ENCODE measurements around the gene KTN1.

The KTN1 gene

DNA sequence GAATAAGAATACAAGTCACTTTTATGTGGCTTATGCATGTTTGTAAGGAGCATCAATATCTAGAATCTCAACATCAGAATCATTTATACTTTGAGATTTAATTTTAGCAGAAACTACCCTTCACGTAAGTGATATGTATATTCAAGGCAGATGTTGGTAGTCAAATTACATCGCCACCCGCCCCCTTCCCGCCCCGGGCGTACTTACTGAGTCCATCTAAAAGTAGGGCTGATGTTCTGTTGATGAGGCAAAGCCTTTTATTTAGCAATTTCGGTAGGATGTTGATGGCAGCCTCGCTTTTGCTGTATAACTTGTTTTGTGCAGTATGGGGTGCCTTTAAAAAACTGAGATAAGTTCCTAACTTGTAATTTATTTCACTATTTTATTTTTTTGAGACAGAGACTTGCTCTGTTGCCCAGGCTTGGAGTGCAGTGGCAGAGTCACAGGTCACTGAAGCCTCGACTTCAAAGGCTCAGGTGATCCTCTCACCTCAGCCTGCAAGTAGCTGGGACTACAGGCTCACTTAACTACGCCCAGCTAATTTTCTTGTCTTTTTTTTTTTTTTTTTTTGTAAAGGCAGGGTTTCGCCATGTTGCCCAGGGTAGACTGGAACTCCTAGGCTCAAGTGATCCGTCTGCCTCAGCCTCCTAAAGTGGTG is 30.8 kb downstream of the KTN1 start:
- FAIRE-seq: no peak

DNA sequence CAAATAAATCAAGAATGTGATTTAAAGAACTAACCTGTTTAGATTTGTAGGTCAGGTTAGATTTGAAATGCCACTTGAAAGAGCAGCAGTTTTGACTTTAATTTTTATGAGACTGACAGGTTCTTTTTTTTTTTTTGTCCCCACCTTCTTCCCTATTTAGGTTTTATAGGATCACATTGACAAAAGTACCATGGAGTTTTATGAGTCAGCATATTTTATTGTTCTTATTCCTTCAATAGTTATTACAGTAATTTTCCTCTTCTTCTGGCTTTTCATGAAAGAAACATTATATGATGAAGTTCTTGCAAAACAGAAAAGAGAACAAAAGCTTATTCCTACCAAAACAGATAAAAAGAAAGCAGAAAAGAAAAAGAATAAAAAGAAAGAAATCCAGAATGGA is 31.9 kb downstream of the KTN1 start:
- no peak for FAIRE-seq

DNA sequence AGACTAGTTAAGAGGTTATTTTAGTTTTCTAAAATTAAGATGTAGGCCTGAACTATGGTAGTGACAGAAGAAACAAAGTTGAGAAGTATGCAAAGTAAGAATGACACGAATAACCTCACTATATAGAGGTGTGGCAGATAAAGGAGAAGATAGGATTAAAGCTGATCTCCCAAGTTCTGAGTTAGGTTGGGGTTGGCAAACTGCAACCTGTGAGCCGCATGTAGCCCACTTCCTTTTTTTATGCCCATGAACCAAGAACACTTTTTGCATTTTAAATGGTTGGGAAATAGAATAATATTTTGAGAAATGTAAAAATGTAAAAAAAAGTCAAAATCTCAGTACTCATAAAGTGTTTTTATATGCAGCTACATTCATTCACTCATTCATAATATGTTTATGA is 34.3 kb downstream of the KTN1 start:
- no peak for FAIRE-seq

DNA sequence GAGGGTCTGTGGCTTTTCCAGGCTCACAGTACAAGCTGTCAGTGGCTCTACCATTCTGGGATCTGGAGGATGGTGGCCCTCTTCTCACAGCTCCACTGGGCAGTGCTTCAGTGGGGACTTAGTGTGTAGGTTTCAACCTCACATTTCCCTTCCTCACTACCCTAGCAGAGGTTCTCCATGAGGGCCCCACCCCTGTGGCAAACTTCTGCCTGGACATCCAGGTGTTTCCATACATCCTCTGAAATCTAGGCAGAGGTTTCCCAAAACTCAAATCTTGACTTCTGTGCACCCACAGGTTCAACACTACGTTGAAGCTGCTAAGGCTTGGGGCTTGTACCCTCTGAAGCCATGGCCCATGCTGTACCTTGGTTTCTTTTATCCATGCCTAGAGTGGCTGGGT is 40.3 kb downstream of the KTN1 start:
- no peak for FAIRE-seq

DNA sequence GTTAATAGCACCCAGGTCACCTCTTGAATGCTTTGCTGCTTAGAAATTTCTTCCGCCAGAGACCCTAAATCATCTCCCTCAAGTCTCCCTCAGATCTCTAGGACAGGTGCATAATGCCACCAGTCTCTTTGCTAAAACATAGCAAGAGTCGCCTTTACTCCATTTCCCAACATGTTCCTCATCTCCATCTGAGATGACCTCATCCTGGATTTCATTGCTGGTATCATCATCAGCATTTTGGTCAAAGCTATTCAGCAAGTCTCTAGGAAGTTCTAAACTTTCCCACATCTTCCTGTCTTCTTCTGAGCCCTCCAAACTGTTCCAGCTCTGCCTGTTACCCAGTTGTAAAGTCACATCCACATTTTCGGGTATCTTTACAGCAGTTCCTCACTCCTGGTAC is 41.0 kb downstream of the KTN1 start:
- FAIRE-seq: no peak

DNA sequence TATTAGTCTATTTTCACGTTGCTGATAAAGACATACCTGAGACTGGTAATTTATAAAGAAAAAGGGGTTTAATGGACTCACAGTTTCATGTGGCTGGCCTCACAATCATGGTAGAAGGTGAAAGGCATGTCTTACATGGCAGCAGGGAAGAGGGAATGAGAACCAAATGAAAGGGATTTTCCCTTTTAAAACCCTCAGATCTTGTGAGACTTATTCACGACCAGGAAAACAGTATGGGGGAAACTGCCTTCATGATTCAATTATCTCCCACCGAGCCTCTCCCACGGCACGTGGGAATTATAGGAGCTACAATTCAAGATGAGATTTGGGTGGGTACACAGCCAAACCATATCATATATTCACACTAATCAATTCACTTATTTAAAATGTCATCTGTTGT is 41.4 kb downstream of the KTN1 start:
- no peak for FAIRE-seq

DNA sequence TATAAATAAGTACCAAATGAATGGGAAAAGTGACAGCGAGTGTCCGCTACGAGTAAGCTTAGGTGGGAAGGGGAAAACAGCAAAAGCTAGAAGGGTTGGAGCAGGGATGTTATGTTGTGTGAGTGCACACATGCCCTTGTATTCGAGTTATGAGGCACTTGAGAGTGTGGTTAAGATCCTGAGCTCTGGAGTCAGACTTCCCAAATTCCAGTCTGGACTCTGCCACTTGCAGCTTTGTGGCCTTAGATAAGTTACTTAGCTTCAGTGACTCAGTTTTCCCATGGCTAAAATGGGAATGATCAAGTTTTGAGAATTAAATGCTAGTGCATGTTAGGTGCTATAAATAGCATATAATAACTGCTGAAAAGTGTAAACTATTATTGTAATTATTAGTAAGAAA is 44.9 kb downstream of the KTN1 start:
- no peak for FAIRE-seq

DNA sequence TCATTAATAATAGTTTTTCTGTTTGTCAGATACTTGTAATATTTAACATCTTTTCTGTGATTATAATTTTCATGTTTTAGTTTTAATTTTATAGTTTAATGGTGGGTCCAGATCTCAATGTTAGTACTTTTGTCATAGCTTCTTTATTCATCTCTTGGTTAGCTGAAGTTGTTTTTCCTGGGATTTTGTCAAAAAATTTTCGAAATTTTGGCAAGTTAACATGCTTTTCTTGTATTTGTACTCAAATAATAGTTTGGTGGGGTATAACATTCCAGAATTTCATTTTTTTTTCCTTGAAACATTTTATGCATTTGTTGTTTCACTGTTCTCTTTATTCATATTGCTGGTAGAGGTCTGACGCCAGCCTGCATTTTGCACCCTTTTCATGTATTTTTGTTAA is 45.5 kb downstream of the KTN1 start:
- no peak for FAIRE-seq

DNA sequence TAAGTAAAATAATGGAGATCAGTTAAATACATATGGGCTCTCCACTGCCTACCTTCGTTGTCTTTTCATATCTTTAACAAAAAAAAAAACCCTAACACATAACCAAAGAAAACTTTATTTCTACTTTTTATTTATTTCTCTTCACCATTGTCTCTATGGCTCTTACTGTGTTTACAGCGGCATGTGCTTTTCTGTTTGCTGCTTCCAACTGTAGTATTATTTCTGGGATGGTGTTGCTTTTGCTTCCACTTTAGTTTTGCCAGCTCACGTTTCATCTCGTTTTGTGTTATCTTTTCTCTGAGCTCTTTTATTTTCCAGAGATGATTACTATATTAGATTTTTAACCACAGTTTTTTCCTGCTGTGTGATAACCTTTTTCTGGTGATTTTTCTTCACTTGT is 46.1 kb downstream of the KTN1 start:
- FAIRE-seq: no peak

DNA sequence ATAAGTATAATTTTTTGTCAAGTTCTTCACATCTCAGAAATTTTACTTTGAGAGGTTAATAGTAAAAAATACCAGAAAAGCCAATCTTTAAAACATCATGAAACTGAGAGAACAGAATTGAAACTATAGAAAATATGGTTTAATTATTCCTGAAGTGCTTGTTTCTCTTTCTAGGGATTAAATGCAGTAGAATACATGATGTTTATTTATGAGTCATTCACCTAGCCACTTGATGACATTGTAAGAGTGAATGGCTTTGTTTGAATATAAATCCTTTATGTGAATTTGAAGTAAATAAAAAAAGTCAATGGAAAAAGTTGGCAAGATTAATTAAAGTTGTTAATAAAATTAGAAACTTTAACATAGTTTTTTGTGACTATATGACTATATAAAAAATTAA is 48.4 kb downstream of the KTN1 start:
- FAIRE-seq: peak; percentile 48

DNA sequence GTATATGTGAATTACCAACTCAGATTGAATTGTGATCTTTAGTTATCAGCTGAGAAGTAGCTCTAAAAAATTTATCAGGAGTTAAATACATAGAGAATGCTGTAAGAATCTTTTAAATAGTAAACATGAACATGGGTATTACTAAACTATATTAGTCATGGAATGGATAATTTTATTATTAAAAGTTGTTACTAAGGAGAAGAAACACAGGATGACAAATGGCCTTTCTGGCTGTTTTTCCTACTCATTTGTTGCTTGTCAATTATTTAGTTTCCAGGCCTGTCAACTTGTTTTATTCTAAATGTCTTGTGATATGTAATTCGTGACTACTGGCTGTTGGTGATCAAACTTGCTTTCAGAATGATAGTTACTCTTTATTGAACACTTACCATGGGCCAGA is 58.7 kb downstream of the KTN1 start:
- FAIRE-seq: no peak

DNA sequence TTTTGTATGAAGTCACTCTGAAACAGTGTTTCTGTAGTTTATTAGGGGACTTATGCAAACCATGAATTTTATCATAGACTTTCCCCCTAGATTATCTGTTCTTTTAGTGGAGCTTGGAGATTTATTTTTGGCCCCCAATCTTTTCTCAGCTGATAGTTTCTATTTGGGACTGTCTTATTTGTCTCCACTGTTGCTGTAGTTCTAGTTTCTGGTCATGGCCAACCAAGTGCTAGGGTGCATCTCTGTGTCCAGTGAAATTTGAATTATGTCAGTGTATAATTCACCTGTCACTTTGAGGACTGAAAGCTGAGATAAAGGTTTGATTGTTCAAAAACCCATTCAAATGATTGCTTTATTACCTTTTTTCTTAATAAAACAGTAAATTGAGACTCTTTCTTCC is 61.3 kb downstream of the KTN1 start:
- no peak for FAIRE-seq

DNA sequence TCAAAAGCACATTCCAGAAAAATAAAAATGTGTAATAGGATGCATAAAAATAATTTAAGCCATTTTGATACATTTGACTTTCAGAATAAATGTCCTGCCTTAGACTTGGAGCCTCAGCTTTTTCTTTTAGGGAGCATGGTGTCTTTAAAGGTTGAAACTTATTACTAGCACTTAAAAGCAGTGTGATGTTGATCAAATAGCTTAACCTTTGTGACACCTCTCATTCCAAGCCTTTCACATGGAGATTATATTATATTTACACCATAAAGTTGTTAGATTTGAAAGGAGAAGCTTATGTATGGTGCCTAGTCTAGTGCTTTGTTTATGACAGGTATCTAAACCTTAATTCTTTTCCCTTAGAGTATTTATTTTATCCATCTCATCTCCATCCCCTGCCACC is 61.9 kb downstream of the KTN1 start:
- no peak for FAIRE-seq

DNA sequence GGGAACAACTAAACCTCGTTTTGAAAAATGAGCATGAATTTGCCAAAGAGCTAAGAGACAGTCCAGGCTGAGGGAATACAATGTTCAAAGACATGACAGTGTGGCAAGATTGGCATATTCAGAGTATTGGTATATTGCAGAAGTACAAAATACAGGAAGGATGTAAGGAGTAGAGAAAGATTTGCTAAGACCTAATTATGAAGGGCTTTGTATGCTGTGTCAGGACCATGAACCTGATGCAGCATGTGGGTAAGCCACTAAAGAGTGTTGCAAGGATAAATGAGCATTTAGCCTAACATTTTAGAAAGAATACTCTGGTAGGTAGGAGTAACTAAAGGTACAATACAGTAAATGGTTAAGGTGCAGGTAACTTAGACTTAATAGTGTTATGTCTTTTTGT is 65.1 kb downstream of the KTN1 start:
- no peak for FAIRE-seq

DNA sequence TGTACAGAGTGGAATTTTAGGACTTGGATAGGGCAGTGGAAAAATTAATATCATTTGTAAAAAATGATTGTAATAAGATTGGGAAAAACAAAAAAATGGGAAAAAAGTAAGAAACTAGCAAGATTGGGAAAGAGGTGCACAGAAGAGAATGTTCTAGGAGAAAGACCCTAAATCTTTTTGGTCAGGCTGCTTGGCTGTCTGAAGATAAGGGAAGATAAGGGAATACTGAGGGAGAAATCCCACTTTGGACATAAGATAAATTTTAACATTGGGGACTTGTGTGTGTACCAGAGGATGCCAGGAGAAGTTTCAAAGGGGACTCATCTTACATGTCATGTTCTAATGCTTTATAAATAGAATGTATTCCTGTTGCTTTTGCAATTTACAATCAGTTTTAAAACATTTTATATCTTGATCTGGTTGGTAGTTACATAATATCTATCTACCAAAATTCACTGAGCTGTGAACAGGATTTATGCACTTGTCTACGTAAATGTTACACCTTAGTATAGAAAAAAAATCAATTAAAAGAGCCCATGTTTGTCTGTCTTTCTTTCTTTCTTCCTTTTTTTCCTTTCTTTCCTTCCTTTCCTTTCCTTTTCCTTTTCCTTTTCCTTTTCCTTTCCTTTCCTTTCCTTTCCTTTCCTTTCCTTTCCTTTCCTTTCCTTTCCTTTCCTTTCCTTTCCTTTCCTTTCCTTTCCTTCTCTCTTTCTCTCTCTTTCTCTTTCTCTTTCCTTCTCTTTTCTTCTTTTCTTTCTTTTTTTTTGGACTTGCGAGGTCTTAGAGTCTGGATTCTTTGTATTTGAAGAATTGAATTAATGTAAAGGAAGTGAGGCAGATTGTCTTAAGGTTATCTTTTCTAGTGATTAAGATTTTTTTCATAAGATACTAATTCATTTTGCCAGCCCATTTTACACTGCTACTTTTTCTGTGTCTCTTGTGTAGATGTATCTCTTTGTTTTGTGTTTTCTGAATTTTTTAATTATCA is 66.1 kb downstream of the KTN1 start:
- no peak for FAIRE-seq

DNA sequence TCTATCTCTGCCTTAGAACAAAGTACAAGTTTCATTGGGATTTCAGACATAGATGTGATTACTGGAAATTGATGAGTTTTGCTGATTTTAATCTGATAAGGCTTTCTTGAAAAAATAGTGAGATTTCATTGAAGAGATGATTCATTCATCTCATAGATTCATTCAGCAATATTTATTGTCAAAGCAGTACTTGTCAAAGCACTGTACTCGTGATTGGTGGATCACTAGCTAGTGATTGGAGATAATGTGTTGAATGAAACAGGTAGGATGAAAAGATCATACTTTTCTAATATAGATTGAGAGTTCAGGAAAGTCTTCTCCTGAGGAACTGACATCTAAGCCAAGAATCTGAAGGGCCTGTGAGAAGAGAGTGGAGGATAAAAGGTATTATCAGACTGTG is 71.0 kb downstream of the KTN1 start:
- FAIRE-seq: no peak

DNA sequence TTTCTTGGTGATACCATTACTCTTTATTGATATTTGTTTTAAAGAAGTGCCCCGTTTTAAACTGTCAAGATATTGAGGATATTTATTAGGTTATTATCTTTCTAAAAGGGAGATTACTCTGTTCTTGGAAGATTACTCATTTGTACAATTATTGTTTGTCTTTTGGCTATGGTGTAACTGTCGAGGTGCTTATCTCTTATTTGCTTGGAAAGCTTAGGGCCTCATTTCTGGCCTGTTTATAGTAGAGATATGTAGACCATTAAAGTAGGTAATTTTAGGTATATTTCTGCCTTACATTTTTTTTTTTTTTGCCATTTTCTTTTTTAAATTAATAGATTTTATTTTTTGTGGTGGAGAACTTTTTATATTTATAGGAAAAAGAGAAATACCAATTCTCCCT is 74.2 kb downstream of the KTN1 start:
- FAIRE-seq: no peak

DNA sequence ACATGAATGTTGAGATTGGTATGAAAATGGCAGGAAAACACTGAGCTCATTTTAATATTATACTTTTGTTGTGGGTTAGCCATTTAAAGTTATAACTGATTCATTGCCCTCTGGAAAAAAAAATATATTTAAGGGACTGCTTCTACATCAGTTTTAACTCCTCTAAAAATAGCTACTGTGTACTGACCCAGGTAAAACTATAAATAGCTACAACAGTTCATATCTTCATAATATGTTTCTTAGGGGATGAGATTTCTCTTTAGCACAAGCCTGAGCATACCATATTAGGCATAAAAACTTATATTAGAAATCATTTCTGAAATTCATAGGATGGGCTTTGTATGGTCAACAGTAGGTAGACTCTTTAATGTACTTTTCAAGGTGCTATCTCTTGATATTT is 81.0 kb downstream of the KTN1 start:
- no peak for FAIRE-seq

DNA sequence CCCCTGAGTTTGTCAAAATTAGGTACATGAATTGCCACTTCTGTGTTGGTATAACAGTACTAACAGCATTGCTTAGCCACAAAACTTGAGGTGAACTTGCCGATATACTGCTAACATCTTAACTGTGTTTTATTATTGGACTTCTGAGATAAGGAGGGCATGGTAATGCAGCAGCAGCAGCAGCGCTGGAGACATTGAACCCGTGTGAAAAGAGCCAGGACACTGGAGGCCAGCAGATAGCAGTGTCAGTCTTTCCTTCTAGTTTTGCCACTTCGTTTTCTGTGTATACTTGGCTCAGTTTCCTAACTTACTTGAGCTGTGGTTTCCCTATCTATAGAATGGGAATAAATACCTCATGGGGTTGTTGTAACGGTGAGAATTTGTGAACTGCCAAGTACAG is 82.7 kb downstream of the KTN1 start:
- FAIRE-seq: no peak

DNA sequence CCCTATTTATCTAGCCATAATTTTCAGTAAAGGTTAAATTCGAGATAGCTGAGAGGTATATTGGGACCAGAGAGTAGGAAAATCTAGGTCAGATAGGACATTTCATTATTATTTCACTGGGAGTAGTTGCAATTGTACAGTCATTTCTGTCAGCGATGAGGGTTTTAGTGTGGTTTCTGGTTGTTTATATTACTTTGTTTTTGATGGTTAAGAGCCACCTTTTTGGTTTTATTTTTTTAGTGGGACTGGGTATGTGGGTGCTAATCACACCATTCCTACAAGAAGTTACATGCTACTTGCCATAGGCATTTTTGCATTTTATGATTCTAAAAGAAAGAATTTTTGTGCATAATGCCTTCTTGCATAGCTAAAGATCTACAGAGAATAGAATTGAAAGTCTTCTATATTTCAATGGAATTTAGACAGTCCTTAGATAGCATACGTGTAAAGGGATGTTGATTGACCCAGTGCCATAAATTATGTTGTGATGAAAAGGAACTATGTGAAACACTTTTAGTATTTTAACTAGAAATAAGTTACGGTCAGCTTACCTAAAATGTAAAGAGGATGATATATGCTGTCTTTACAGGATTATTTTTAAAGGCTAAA is 85.2 kb downstream of the KTN1 start:
- no peak for FAIRE-seq

DNA sequence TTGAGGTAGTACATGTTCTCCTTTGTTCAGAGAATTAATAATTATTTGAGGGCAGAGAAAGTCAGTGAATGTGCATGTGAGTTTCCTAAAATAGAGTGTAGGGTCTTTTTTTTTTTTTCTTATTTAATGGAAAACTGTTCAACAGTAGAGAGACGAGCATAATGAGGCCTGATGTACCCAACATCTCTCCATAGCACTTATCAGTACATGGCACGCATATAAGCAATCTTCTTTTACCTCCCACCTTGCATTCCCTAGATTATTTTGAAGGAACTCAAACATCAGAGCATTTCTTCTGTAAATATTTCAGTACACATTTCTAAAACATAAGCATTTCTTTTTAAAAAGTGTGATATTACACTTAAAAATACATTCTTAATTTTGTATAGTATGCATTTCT is 87.8 kb downstream of the KTN1 start:
- FAIRE-seq: no peak

DNA sequence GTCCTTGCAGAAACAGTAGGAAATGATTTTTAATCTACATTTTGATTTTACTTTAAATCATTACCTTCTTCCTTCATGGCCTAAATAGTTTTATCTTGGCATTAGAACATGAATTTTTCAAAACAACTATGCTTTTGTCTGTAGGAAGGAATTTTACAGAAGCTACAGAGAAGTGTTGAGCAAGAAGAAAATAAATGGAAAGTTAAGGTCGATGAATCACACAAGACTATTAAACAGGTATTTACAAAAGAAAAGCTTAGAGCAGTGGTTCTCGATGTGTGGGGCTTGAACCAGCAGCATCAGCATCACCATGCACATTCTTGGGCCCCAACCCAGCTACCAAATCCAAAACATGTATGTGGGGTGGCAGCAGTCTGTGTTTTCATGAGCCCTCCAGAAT is 91.6 kb downstream of the KTN1 start:
- FAIRE-seq: no peak

DNA sequence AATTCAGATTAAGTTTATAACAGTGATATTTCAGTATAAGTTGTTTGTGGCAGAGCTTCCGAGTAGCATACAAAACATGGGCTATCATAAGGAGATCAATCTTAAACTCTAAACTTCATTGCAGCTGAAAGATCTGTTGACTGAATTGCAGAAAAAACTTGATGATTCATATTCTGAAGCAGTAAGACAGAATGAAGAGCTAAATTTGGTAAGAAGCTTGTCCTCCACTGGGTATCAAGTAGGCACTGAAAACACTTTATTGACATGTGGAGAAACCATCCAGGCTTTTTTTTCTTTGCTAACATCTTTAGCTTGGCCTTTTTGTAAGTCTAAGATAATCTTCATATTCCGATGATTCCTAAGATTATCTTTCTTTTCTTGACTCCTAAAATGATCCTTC is 93.0 kb downstream of the KTN1 start:
- FAIRE-seq: no peak

DNA sequence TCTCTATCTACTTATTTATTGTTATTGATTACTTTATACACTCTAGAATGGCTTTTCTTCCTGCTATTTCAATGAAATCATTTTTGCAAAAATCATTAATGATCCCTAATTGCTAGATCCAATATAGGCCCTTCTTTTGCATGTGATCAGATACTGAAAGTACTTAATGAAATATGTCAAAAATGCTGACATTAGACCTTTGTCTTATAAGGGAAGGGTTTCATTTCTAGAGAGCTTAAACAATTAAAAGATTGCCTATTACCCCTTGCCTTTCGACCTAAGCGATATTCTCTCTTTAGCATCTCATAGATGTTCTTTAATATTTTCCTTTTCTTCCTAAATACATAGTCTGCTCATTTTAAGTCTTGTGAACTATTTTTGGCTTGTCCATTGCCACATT is 101.1 kb downstream of the KTN1 start:
- FAIRE-seq: no peak

Measured in endometrium (tissue), 2 donors.